ENCODE results near the gene OXCT1. TPM values are rescaled to one million over a fixed set of nuclear protein-coding genes. Genes with fewer than 3 reads are reported as not detected.

OXCT1 gene
- total RNA-seq, 2 experiments from 2014 or later = 125 to 131 TPM

Other genes with a start within 250 kb of the OXCT1 start
- 10 to 100 TPM; 36.0 to 36.3 TPM for gene RIMOC1, start 33.9 kb upstream of the OXCT1 start, total RNA-seq
- gene FBXO4, start 54.9 kb upstream of the OXCT1 start, total RNA-seq = 10 to 100 TPM; 13.4 to 17.5 TPM